ENCODE data around the gene NMNAT3. TPM values are rescaled to one million over a fixed set of nuclear protein-coding genes. Genes with fewer than 3 reads are reported as not detected.

NMNAT3 gene
- total RNA-seq, 6 donors from 2014 or later: 3.3 to 8.4 (median 5.5) TPM

DNA sequence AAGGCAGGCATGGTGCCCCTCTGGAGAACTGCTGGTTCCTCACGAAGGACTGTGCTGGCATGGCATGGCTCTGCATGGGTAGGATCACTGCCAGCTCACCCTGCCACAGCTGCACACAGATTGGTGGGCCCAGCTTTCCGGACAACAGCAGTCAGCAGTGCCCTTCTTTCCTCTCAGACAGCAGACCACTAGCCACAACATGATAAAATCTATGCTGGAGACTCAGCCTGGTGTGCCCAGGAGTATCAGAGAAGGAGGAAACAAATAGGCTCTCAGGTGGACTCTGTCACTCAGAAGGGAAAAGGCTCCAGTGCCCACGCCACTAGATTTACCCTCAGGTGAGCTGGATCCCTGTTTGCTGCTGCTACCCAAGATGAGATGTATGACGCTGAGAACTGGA, 4.9 kb downstream of the NMNAT3 start:
- peaks cover 6 to 8% (median 8%) of the 10 kb centered on the region in 4 donors for H3K4me1 ChIP-seq
- WGBS, 2 donors: 90 to 93% methylated on average over 2 to 4 of the region's 4 CpGs
- no peaks in the 10 kb centered on the region for H3K36me3 ChIP-seq
- DNase-seq (peak in 1 of 2 donors; percentile 6), ATAC-seq (ENCODE audit: low FRiP score in 2 of 2) (no peak)
- no peaks in the 10 kb centered on the region for H3K9me3 ChIP-seq
- H3K27ac ChIP-seq: no peak overlapping the region
- TF ChIP-seq EP300 (IDR thresholded peaks at IDR 0.05) (no peak), POLR2AphosphoS5 (IDR thresholded peaks at IDR 0.05) (no peak), POLR2A (IDR thresholded peaks at IDR 0.05) (no peak)
- TF ChIP-seq, protein P1, sequence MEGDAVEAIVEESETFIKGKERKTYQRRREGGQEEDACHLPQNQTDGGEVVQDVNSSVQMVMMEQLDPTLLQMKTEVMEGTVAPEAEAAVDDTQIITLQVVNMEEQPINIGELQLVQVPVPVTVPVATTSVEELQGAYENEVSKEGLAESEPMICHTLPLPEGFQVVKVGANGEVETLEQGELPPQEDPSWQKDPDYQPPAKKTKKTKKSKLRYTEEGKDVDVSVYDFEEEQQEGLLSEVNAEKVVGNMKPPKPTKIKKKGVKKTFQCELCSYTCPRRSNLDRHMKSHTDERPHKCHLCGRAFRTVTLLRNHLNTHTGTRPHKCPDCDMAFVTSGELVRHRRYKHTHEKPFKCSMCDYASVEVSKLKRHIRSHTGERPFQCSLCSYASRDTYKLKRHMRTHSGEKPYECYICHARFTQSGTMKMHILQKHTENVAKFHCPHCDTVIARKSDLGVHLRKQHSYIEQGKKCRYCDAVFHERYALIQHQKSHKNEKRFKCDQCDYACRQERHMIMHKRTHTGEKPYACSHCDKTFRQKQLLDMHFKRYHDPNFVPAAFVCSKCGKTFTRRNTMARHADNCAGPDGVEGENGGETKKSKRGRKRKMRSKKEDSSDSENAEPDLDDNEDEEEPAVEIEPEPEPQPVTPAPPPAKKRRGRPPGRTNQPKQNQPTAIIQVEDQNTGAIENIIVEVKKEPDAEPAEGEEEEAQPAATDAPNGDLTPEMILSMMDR (IDR thresholded peaks at IDR 0.05): no peak
- no peak overlapping the region for H3K4me3 ChIP-seq
- H3K27me3 ChIP-seq: no peaks in the 10 kb centered on the region

DNA sequence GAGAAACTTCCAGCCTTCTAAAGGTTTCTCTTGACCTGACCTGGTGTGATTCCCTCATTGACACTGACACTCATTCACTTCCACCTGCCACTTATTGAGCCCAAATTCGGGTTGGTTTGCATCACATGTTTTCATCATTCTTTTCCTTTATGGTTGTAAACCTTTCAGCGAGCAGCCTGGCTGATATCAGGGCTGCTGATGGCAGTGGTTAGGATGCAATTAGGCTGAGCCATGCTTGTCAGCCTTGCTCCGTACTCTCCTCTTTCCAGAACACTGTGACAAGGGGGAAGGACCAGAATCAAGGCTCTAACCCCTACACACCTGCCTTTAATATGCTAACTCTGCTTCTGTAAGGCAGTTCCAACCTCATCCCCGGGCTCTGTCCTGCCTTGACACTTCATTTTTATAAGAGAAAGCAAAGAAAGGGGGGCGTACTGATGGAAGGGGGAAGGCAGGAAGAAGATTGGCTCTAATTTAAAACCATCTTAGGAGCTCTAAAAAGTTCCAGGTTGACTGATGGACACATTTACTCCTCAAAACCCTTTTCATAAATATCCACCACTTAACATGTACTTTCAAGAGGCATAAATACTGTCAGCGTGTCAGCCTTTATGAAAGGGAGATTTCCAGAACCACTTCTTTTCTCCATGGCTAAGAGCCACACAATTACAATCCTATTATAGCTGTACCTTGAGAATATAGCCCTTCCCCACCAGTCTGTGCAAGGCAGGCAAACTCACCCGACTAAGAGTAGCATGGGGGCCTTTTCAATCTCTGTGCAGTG, 5.7 kb downstream of the NMNAT3 start:
- H3K4me3 ChIP-seq: no peak overlapping the region
- no peak for ATAC-seq (ENCODE audit: low FRiP score in 2 of 2)
- no peaks in the 10 kb centered on the region for H3K9me3 ChIP-seq
- DNase-seq: no peak
- H3K27ac ChIP-seq: no peak overlapping the region
- WGBS, 2 donors: 75% methylated on average over 7 of the region's 7 CpGs
- no peaks in the 10 kb centered on the region for H3K27me3 ChIP-seq
- peaks cover 3 to 4% (median 4%) of the 10 kb centered on the region in 4 donors for H3K4me1 ChIP-seq
- H3K36me3 ChIP-seq: no peaks in the 10 kb centered on the region
- TF ChIP-seq POLR2A (IDR thresholded peaks at IDR 0.05): no peak
- TF ChIP-seq EP300 (IDR thresholded peaks at IDR 0.05): no peak
- TF ChIP-seq, protein P1 (IDR thresholded peaks at IDR 0.05): no peak
- no peak for TF ChIP-seq POLR2AphosphoS5 (IDR thresholded peaks at IDR 0.05)

DNA sequence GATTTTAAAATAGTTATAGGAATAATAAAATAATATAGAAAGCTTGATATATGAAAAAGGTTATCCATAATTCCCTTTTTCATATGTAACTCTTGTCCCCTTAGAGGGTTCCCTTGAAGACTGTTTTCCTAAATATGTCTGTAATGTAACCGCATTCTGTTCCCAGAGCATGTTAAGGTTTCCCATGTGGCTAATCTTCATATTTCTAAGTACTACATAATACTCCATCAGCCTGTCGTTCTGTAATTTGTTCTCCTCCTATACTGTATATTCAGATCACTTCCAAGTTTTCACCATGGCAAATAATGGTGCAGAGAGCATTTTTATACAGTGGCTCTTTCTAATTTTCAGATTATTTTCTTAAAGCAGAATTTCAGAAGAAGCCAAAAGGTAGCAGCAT, 6.7 kb downstream of the NMNAT3 start:
- Histone ChIP-seq H3K4me1 (no peaks in the 10 kb centered on the region), H3K9me3 (no peaks in the 10 kb centered on the region), H3K36me3 (no peaks in the 10 kb centered on the region), H3K27me3 (no peaks in the 10 kb centered on the region), H3K27ac (no peak overlapping the region), H3K4me3 (no peak overlapping the region)
- 77% methylated on average over 2 of the region's 2 CpGs for WGBS, 2 donors
- no peak for TF ChIP-seq POLR2A (IDR thresholded peaks at IDR 0.05)
- TF ChIP-seq POLR2AphosphoS5 (IDR thresholded peaks at IDR 0.05): no peak
- TF ChIP-seq EP300 (IDR thresholded peaks at IDR 0.05): no peak
- TF ChIP-seq, protein P1 (IDR thresholded peaks at IDR 0.05): no peak
- DNase-seq (no peak), ATAC-seq (ENCODE audit: low FRiP score in 2 of 2) (no peak)

DNA sequence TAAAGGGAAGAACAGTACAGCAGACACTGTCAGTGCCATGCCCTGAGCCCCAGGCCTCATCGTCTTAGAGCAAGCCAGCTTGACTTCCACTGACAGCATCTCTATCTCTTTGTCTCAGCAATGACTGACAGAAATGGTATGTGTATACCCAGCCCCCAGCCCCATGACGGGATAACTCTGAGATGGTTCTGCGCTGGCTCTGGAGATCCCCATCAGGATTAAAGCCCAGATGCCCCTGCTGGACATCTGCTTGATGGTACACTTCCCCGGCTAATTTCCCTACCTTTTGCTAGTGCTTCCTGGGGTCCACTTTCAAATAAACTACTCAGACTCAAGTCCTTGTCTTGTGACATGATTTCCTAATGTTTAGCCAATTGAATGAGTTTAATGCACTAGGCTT, 7.6 kb downstream of the NMNAT3 start:
- H3K27me3 ChIP-seq: no peaks in the 10 kb centered on the region
- no peak for ATAC-seq (ENCODE audit: low FRiP score in 2 of 2)
- H3K27ac ChIP-seq: no peak overlapping the region
- WGBS, 2 donors: 90 to 94% methylated on average over 4 of the region's 4 CpGs
- no peak for DNase-seq
- H3K36me3 ChIP-seq: no peaks in the 10 kb centered on the region
- H3K4me3 ChIP-seq: no peak overlapping the region
- H3K9me3 ChIP-seq: no peaks in the 10 kb centered on the region
- no peaks in the 10 kb centered on the region for H3K4me1 ChIP-seq
- no peak for TF ChIP-seq POLR2AphosphoS5 (IDR thresholded peaks at IDR 0.05)
- TF ChIP-seq POLR2A (IDR thresholded peaks at IDR 0.05): no peak
- TF ChIP-seq, protein P1 (IDR thresholded peaks at IDR 0.05): no peak
- TF ChIP-seq EP300 (IDR thresholded peaks at IDR 0.05): no peak

DNA sequence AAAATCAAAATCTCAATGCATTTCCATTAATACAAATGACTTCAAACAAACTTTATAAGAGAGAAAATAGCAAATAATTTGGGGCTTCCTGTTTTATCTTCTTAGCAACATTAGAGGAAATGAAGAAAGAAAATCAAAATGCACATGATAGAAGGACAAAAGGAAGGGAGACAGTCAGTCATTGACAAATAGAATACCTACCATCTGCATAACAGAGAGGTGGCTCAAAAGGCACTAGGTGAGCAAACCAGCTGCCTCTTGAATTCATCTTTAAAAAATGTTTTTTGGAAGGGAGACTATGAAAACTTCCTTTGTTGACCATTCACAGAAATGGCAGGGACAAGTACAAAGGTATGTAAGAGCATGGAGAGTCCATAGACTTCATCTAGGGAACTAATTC, 9.4 kb downstream of the NMNAT3 start:
- no peaks in the 10 kb centered on the region for H3K27me3 ChIP-seq
- H3K4me1 ChIP-seq: no peaks in the 10 kb centered on the region
- no peak overlapping the region for H3K27ac ChIP-seq
- H3K9me3 ChIP-seq: no peaks in the 10 kb centered on the region
- ATAC-seq (ENCODE audit: low FRiP score in 2 of 2) (no peak), DNase-seq (no peak)
- no peaks in the 10 kb centered on the region for H3K36me3 ChIP-seq
- H3K4me3 ChIP-seq: no peak overlapping the region
- TF ChIP-seq EP300 (IDR thresholded peaks at IDR 0.05): no peak
- TF ChIP-seq, protein P1 (IDR thresholded peaks at IDR 0.05): no peak
- no peak for TF ChIP-seq POLR2AphosphoS5 (IDR thresholded peaks at IDR 0.05)
- TF ChIP-seq POLR2A (IDR thresholded peaks at IDR 0.05): no peak

Data from upper lobe of left lung (tissue), 6 donors.